Measurements from ENCODE around the gene PBOV1.

GRCh38 chr6:138203315-138203714 lies 15.0 kb downstream of the PBOV1 start:
- TF ChIP-seq CTCF (IDR thresholded peaks at IDR 0.05) (no peak), POLR2A (IDR thresholded peaks at IDR 0.05) (no peak), EP300 (IDR thresholded peaks at IDR 0.05) (no peak)

All from tibial nerve (tissue), 4 donors.